RPMI7951 (cell line): ENCODE data around the gene MED12L. TPM values are rescaled to one million over a fixed set of nuclear protein-coding genes. Genes with fewer than 3 reads are reported as not detected.

Source experiments
- DNase-seq: peaks from one replicate; pipeline ENCODE4 v3.0.0-alpha.2; 2012; ENCODE audit warnings: low read depth
- total RNA-seq: library from RNA; depleted of rRNA; stranded (reverse); fragments of >200 nt; shearing (Covaris generic); gene quantifications from 2 replicates; pipeline ENCODE4 v1.2.3, GENCODE V29; 2014

Gene MED12L
- total RNA-seq, 1 experiment from 2014 or later = 0.12 TPM

DNA sequence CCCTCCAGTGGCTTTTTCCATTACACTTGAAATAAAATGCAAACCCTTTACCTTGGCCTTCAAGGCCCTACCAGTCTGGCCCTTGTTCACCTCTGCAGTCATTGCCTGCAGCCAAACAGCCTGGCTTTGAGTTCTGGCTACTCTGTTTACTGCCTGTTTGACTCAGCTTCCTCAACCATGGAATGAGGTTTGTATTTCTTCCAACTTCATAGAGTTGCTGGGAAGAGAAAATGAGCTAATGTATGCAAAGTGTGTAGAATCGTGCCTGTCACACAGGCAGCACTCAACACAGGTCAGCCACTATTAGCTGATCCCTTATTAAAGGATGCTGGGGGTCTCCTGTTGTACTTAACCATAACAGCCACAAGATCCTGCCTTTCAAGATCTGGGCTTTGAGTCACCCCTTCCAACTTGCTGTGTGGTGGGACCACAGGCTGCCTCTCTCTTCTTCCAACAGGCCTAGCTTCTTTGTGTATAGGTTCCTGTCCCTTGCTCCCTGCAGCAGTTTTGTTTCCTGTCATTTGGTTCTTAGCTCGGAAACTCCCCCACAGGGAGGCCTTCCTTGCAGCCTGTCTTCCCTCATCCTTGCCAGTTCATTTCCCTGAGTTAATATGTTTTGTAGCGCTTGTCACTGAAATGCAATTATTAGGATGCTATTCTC lies 6.4 kb downstream of the MED12L start:
- DNase-seq = peak; percentile 10

DNA sequence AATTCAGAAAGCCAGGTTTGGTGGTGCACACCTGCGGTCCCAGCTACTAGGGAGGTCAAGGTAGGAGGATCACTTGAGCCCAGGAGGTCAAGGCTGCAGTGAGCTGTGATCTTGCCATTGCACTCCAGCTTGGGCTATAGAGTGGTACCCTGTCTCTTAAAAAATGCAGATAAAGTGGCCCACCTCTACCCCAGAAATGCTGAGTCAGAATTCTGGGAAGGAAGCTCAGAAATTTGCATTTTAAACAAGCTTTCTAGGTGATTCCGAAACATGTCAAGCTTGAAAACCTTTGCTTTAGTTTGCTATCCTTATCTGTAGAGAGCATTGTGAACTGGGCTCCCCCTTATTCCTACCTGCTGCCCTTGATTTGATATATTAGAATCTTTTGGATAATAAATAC lies 7.7 kb downstream of the MED12L start:
- no peak for DNase-seq

DNA sequence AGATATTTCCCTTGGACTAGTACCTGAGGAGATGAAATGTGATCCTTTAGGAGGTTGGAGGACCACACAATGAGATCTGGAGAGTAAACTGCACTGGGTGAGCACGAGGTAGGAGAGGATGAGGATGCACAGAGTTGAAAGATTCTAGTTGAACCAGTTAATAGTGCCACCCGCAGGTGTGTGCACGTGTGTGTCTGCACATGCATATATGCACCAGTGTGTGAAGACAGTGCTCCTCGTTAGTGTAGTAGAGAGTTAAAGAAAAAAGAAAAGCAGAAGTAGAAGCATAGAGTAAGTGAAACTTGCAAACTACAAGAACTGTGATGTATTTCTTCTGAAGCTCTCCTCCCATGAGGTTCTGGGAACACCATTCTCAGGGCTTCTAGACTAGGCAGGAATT lies 8.4 kb downstream of the MED12L start:
- DNase-seq = no peak

DNA sequence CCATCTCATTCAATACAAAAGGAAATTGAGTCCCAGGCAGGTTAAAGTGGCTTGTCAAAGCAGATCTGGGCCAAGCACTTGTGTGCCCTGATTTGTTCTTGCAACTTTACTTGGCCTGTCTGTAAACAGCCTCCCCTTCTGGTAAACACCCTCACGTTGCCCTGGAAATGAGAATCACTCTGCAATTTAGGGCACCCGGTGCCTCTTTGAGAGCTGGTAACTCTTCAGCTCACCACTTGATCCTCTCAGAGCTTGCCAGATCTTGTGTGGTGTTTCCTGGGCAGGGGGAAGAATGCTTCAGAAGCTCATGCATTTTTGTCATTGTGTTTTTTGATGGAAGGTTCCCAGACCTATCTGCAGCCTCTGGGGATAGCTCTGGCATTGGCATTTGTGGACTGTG lies 11.3 kb downstream of the MED12L start:
- no peak for DNase-seq

DNA sequence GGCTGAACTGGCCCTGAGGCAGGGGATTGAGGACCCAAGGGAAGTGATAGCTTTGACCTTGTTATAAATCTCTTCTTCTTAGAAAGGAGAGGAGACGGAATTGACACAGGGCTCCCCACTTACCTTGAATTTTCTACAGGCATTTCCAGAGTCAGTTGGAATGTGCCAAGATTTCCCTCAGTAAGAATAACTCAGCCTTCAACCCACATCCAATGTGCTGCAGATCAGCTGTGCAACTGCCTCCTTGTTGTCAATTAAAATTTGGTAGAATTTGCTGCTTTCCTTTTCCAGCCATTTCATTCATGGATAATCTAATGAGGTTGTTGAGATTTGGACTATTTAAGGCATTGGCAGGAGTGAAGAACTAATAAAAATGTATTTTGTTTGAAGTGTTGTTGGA lies 14.6 kb downstream of the MED12L start:
- no peak for DNase-seq

DNA sequence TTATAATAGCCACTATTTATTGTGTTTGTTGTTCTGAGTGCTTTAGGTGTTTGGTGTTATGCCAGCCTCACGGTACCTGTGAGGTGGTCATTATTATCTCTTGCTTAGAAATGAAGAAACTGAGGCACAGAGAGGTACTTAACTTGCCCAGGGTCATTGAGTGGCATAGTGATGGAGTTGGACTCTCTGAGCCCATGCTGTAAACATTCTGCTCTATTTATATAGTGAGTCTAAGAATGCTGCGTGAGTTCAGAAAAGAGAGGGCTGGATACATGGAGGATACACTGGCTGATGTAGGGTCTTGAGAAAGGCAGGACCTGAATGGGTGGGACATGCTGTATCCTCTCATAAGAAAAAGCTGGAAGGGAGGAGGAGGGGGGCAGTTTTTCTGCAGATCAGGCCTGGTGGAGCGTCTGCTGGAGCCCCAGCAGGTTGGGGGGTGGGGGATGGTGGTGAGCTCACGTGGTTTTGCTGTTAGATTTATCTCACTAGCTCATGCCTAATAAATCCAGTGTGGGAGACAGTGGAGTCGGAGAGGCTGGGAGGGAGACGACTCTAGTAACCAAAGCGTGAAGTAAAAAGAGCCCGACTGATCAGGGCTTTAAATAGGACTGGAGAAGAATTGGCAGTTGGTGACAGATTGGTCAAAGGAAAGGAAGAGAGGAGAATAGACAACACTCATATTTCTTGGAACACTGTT lies 16.0 kb downstream of the MED12L start:
- no peak for DNase-seq

DNA sequence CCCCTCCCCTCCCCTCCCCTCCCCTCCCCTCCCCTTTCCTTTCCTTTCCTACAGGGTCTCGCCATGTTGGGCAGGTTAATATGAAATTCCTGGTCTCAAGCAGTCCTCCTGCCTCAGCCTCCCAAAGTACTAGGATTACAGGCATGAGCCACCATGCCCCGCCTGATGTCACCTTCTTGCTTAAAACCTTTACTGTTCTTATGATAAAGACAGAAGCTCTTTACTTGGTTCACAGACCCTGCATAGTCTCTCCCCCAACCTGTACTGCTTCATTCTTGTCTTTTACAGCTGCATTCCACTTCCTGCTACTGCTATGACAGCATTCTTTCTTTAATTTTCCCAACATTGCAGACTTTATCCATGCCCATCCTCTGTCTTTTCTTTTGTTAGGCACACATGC lies 20.8 kb downstream of the MED12L start:
- no peak for DNase-seq

DNA sequence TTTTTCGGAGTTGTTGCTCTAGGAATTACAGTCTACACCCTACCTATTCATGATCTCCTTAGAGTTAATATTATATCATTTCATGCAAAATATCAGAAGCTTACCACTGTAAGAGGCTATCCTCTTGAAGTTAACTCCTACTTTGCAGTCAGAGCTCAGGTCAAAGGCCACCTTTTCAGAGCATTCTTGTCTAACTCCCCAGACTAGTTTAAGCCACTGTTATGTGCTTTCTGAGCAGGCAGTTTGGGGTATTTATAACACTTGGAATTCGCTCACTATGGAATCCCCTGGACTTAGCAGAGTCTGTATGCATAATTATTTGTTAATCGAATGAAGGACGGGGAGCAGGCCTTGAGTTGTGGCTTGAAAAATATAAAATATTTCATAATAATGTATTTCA lies 21.7 kb downstream of the MED12L start:
- DNase-seq = no peak

DNA sequence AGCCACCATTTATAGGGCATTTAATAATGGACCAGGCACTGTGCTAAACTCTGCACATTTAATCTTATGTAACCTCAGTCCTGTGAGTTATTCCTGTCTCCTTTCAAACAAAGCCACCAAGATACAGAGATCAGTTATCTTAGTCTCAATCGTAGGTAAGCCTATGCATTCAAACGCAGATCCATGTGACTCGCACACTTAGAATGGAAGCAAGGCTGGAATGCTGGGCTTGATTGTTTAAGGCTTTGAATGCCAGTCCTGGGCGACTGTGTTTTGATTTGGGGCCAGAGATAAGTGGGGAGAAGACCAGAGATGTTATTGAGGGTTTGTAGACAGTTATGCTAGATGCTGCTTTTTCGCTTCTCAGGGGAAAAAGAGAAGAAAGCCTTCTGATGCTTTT lies 22.2 kb downstream of the MED12L start:
- no peak for DNase-seq

DNA sequence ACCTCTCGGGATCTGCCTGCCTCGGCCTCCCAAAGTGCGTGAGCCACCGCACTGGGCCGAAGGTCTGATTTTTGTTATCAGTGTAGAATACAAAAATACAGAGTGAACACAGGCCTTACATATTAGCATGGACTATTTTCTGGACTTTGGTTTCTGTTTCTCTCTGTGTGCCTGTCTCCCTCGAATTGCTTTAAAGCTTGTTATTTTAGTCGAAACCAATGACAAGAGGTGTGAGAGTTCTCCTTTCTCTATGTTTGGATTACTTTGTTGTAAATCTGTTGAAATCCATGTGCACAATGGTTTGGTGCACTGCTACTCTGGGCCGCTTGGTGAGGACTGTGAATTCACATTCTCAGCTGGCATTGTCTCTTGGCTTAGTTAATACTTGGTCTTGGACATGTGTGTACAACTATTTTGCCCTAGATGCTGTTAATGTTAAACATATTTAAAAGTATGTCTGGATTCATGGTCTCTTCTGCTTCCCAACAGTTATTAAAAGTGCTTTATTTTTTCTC lies 23.9 kb downstream of the MED12L start:
- no peak for DNase-seq

DNA sequence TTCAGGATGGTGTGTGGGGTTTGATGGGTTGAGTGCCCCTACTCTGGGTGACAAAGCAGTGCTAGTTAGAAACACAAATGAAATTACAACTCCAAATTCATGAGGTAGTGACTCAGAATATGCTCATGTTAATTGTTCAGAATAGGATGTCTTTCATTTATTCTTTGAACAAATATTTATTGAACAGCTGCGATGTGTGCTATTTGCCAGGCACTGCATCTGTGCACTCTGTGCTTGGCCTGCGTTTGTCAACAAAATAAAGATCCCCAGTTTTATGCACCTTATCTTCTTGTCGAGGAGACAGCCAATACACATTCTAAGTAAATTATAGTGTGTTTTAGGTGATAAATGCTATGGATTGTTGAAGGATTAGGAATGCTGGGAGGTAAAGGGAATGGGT lies 27.3 kb downstream of the MED12L start:
- DNase-seq = no peak

DNA sequence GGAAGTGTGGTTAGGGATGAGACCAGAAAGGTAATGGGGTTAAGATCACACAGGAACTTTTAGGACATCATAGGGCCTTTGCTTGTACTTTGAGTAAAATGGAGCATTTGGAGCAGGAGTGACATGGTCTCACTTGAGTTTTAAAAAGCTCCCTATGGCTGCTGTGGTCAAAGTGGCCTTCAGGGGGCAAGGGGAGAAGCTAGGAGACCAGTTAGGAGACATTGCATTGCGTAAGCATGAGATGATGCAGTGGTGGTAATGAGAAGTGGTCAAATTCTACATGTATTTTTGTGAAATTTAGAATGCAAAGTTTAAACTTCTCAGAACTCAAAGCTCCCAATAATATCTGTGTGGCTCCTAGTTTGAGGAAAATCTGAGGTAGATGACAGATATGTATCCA lies 27.9 kb downstream of the MED12L start:
- DNase-seq = no peak

DNA sequence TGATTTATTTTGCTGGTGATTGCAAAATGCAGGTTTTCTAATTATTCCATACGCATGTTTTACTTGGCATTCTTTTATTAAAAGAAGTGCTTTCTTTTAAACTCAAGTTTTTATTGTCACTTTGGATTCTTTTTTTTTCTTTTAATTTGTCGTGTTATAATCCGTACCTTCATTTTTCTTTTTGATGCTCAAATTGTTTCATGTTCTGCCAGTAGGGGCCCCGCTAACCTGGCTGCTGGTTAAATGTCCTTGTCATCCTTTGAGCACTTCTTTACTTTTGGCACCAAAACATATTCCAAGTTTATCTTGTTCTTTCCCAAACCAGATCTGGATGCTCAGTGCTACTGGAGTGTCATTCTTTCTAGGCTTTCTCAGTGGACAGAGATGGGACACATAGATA lies 31.6 kb downstream of the MED12L start:
- no peak for DNase-seq

DNA sequence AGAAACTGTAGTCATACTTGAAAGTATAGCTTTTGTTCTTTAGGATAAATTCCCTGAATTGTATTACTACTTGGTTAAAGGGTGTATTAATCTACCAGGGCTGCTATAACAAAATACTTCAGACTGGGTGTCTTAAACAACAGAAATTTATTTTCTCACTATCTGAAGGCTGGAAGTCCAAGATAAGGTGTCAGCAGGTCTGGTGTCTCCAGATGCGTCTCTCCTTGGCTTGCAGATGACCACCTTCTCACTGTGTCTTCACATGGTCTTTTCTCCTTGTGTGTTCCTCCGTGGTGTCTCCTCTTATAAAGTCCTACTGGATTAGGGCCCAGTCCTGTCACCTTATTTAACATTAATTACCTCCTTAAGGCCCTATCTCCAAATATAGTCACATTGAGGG lies 33.7 kb downstream of the MED12L start:
- no peak for DNase-seq

DNA sequence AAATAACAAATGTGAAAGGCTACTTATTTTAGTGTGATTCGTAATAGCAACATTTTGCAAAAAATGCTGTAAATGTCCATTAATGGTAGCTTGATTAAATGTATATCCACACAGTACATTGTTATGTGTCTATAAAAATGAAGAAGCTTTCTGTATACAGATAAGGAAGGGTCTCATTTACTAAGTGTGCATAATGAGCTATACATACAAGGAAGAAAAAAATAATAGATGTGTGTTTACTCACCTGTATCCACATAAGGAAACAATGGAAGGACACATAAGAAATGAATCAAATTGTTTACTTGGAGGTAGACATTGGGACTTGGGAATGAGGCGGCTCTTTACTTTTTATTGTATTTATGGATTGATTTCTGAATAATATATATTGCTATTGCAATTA lies 34.9 kb downstream of the MED12L start:
- no peak for DNase-seq

DNA sequence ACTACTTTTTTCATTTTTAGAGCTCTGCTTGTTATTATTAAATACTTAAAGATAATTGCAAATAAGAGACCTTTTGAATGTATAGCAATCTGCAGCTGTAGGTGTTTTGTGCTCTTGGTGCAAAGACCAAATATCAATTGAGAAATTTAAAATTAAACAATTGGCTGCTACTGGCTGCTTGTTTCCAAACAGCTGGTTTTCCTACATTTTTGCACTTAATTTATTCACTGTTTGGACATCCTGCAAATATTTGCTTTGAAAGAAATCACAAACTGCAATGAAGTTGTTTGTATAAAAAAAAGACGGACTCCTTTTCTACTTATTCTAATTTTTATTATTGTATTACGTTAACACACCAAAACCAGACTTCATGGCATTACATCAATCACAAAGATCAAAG lies 35.6 kb downstream of the MED12L start:
- no peak for DNase-seq

DNA sequence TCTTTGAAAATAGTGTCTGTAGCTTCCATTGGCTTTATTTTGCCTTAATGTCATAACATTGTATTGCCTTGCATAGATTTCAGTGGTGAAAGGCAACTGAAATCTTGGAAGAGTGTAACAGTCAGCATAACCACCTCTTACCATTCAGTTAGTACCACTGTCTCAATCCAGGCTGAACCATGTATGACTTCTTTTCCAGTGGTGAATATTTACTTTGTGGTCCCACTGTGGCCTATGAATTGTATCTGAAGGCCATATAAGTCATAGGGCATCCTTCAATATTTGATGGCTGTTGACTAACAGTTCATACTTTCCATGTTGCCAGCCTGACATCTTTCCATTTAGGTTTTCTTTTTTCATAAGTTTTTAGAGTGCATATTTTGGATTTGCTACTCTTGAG lies 38.4 kb downstream of the MED12L start:
- DNase-seq = no peak

DNA sequence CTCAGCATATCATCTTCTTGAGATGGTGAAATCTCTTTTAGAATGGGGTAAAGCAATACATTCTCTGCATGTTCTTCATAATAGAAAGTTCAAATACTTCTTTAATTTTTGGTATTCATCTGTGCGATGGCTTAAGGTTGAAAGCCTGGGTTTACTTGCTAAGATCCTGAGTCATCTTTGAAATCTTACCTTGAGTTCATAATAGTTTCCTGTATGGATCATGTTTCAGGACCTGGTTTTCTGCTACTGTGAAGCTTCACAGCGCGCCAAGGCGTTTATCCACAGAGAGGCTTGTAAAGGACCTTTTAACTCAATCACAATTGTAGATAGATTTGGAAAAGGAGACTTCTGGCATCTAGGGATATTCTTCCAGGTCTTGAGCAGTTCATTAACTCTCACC lies 39.0 kb downstream of the MED12L start:
- no peak for DNase-seq

DNA sequence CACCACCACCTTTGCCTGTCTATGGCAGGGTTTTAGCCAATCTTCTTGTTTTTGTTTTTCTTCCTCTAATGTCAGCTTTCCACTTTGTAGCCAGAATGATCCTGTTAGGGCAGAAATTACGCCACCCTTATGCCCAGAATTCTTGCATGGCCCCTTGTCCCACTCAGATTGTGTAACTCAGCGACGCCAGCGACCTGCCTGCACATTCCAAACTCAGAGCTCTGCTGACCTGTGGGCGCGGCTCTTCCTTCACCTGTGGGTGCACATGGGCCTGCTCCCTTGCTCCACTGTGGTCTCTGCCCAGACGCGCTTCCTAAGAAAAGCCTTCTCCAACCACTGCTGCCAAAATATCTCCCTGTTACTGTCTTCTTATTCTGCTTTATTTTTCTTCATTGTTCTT lies 45.0 kb downstream of the MED12L start:
- DNase-seq = no peak

DNA sequence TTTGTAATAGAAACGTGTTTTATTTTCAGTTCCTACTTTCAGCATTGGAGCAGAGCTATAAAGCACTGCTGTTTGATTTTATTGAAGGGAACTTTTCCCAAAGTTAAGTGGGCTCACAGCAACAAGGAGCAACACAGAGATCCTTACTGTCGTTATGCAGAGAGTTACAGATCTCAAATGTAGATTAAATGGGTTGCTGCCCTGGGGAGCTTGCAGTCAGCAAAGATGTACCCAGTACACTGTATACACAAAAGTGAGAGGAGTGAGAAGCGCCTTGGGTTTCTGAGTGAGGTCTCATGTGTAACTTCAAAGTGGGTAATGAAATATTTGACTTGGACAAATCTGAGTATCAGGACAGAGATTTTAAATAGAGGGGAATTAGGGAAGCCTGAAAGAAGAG lies 47.7 kb downstream of the MED12L start:
- no peak for DNase-seq

DNA sequence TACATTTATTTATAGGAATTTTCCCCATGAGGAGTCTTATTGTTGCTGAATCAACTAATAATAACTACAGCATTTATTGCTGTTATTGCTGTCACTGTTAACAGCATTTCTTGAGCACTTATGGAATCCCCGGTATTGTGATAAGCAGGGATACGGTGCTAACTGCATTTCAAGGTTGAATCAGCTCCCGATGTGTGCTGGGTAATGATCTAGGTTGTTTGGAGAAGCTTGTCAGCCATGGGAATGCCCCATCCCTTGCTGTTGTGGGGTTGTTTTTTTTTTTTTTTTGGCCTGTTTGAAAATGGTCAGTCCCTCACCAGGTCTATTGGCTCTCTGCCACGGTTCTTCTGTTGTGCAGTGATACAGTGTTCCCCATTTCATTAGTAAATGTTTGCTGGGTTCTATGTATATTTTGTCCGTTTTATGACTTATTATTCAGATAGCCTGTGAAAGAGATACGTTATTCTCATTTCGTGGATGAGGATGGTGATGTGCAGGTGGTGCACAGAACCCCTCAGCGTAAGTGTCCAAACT lies 48.5 kb downstream of the MED12L start:
- no peak for DNase-seq

DNA sequence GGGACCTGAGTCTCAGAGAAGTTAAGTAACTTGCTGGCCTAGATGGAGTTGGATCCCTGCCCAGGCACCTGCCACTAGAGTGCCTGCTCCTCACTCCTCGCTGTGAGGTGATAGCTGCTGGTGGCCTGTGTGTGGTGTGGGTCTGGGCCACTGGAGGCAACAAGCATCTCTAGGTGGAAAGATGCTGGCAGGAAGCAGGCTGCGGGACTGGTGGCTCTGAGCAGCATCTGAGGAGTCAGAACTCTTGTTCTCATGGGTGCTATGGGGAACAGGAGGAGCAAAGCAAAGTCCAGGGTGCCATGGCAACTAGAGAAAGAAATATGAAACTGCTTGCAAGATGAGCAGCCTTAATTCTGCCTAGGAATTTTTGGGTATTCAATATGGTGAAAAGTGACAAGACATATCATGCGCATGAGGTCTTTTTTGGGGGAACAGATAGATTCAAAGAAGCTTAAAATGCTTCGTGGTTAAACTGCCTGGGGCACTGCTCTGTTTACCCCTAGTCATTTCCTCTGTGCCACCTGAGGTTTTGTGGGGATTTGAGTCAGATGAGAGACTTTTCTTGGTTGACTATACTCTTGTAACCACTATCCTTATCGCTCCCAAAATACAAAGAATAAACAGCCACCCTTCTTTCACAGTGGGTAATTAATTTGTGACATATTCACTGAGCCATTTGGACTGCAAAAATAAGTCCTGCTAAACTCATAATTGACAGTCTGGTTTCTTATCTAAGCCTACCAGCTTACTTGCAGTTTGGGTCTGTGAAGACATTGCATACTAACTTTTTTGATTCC lies 50.3 kb downstream of the MED12L start:
- peak; percentile 14 for DNase-seq

DNA sequence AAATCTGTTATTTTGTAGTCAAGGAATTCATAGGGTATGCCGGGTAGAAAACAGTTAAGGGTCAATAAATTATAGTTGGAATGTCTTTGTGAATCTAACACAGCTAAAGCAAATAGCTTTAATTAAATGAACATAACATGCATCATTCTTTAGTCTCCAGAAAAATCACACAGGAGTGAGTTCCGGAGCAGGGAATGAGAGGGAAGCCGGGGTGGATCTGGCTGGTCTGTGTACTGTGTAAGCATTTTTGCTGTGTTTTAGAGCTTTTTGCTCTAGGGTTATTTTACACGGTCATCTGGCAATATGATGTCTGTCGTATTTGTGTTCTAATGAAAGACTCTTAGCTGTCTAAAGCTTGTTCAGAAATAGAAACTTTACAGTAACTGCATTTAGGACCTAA lies 57.5 kb downstream of the MED12L start:
- no peak for DNase-seq
